Left kidney (tissue), 2 donors: Measurements from ENCODE around the gene LRRC7. TPM values are rescaled to one million over a fixed set of nuclear protein-coding genes. Genes with fewer than 3 reads are reported as not detected.
A peak's percentile ranks its signal among the peaks of the same experiment; 100 is the strongest.

ENCODE experiments used
- DNase-seq: peaks from one replicate; pipeline ENCODE4 v3.0.0-alpha.2; 2013
- polyA plus RNA-seq: library from polyadenylated mRNA; unstranded; fragments of 120-200 nt; gene quantifications from one replicate; pipeline ENCODE4 v1.2.1, GENCODE V29; 2013; ENCODE audit not compliant: insufficient read length

Gene LRRC7
- polyA plus RNA-seq, 1 donor = 14.2 TPM

DNA sequence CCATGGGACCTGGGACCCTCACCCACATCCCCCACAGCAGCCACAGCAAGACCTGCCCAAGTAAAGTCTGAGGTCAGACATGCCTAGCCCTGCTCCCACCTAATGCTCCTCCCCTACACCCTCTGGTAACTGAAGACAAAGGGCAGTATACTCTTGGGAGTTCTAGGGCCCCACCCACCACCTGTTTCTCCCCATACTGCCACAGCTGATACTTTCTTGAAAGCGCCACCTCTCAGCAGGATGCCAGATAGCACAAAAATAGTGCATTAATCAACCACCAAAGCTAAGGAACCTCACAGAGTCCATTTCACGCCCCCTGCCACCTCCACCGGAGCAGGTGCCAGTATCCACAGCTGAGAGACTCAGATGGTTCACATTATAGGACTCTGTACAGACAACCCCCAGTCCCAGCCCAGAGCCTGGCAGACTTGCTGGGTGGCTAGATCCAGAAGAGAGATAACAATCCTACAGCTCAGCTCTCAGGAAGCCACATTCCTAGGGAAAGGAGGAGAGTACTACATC is 399.6 kb downstream of the LRRC7 start:
- no peak for DNase-seq

DNA sequence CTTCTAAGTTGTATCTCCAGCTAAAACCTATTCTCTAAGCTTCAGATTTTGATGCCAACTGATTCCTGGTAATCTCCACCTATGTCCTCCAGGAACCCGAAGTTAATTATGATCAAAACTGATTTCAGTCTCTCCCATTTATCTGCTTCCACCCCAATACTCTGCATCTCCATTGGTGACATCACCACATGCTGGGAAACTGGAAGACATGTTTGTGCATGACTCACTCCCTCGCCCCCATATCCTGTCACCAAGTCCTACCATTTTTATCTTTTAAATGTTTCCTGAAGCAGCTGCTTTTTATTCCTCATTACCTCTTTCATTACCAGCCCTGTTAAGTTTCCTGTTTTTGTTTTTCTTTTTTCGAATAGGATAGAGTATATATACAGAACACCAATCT is 409.2 kb downstream of the LRRC7 start:
- DNase-seq = no peak

DNA sequence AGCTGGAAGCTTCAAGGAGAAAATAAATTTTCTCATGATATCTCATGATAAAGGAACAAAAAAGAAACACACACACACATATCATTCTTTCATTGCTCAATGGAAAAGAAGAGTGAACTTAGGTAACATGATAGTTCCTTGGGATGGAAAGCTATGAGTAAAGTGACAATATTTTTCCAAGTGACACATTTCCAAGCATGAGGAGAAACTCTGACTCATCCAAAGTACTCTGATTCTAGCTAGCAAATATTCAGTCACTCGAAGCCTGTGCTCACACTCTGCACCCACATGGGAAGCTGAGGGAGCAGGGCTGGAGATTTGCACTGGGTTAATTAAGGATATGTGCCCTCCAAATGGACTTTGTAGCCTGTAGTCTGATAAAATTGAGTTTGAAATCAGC is 415.3 kb downstream of the LRRC7 start:
- no peak for DNase-seq

- no peak for DNase-seq
These were observed 417.7 kb downstream of the LRRC7 start for GRCh38 chr1:69985376-69985775.

DNA sequence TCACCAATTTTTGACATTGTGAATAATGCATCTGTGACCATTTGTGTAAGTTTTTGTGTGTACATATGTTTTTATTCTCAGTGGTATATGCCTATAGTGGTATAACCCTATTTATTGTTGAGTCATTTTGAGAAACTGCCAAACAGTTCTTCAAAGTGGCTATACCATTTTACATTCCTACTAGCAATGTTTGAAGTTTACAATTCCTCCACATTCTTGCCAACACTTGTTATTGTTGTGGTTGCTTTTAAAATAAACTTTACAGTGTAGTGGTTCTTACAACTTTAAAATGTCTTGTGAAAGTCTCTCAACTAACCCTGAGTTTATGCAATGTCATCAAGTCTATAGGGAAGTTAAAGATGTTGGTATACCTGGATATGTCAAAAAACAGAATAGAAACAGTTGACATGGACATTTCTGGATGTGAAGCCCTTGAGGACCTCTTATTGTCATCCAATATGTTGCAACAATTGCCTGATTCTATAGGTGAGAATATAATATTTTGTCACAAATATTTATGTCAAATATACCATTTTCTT is 418.2 kb downstream of the LRRC7 start:
- DNase-seq = no peak

DNA sequence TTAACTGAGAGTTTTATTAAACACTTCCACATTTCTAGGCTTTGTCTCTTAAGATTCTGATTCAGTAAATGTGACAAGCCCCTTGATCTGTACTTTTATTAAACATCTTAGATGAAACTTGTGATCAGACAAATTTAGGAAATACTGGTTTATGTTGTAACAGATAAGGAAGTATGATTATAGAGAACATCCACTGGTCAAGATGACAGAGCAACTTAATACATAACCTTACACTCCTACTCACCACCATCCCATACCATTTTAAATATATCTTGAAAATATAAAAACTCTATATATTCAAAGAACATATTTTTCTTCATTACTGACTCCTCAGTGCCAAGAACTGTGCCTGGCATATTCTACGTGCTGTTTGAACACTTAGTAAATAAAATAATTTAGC is 420.2 kb downstream of the LRRC7 start:
- no peak for DNase-seq

- no peak for DNase-seq
These were observed 423.9 kb downstream of the LRRC7 start for GRCh38 chr1:69991644-69992043.

DNA sequence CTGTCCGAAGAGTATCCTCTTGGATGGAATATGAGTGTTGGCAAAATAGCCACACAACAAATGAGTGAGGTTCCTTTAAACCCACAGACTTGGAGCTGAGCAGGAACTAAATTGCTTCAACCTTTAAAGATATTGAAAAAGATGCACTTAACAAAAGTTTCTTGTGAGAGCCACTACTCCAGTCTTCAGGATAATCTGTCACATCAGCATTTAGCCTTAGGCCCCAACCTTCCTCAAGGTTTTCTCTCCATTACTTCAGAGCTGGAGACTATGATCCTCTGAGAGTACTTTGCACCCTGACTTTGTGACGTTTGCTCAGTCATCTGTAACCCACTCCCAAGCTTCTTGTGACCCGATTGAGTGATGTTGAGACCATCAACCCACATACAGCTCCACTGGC is 424.9 kb downstream of the LRRC7 start:
- no peak for DNase-seq

GRCh38 chr1:69993810-69994209 is 426.1 kb downstream of the LRRC7 start:
- peak; percentile 17 for DNase-seq

DNA sequence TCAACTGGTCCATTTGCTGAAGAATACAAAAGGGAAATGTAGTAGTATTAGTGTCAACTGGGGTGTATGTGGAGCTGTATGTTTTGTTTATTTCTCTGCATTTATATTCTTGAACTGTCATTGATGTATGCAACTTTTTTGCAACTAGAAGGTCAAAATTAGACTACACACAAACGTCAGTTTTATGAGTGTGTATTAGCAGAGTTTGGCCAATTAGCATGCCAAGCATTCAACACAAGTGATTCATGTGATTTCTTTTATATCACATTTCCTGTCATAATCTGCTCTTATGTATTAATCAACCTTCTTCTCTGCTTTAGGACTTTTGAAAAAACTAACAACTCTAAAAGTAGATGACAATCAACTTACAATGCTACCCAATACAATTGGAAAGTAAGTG is 426.5 kb downstream of the LRRC7 start:
- DNase-seq = no peak

GRCh38 chr1:69998847-69999246 is 431.1 kb downstream of the LRRC7 start:
- no peak for DNase-seq

DNA sequence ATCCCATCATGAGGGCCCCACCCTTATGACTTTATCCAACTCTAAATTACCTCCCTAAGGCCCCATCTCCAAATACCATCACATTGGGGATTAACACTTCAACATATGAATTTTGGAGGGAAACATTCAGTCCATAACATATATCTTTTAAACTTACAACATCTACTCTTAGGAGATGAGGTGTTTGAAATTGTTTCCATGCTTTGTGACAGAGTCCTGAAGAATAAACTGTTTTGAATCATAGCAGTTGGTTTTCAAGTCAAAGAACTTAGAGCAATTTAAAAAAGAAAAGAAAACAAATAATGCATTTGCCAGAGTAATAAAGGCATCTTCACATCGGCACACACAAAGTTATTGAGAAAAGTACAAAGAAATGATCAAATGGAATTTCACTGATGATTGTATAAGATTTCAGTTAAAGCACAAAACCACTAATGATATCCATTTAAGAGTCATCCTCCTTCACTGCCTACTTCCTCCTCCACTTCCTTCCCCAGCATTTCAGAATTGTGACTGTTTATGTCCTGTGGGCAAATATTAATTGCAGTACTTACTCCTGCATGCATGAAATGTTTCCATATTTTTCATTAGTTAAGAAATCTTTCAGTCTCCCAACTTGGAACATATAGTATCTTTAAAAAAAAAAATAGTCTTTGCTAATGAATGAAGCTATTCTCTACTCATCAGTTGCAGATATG is 435.6 kb downstream of the LRRC7 start:
- no peak for DNase-seq

DNA sequence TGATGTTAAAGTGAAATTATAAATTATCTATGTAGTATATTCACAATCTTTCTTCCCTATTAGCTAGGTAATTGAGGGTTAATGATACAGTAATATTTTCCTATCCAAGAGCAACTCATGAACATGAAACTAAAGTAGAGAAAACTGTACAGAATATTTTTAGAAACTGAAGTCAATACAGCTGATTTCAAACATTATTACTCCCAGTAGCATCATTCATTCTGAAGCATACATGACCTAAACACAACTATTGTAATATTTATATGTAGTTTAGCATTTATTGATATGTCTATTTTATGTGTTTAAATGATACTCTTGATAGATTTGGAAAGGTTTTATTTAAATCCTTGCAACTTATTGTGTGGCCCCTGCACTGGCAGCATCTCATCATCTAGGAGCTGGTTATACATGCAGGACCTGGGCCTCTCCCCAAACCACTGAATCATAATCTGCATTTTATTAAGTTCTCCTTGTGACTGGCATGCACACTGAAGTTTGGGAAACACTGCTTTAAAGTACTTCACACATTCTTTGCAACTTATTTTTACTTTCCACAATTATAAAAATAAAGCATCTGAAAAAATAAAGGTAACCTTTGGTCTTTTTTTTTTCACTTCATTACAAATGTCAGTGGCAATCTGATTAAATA is 437.8 kb downstream of the LRRC7 start:
- no peak for DNase-seq

GRCh38 chr1:70008660-70009059 is 440.9 kb downstream of the LRRC7 start:
- no peak for DNase-seq

GRCh38 chr1:70017770-70018169 is 450.0 kb downstream of the LRRC7 start:
- DNase-seq = no peak

- no peak for DNase-seq
These were observed 456.6 kb downstream of the LRRC7 start for GRCh38 chr1:70024272-70024671.

GRCh38 chr1:70025052-70025451 is 457.3 kb downstream of the LRRC7 start:
- DNase-seq = no peak

DNA sequence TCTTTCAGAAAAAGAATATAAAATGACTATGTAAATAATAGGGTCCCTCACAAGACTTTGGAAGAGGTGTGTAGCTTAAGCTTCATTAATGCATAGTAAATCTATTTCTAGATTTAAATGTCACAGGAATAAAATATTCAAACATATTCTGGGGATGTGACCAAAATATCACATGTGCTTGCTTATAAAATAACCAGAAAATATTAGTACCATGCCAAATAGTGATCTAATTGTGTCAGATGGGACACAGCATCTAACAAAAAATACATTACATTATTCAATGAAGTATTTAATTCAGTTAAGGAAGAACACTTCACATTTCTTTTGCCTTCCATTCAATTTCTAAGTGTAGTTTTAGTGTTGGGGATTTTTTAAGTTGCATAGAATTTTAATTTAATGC is 458.1 kb downstream of the LRRC7 start:
- no peak for DNase-seq

GRCh38 chr1:70033266-70033873 is 465.6 kb downstream of the LRRC7 start:
- DNase-seq = no peak

DNA sequence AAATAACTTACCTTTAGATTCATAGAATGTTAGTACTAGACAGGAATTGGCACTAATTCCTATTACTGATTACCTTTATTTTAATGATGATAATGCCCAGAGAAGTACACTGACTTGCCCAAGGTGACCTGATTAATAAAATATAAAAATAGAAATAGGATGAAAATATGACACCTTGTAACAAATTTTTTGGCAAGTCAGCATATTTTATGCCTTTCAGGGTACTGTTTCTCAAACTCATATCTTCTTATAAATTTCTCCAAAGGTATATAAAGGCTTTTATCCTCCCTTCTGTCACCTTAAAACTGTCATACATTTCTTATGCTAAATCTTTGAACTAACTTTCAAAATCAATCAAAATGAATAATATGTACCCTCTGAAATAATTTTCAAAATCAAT is 466.2 kb downstream of the LRRC7 start:
- DNase-seq = no peak

DNA sequence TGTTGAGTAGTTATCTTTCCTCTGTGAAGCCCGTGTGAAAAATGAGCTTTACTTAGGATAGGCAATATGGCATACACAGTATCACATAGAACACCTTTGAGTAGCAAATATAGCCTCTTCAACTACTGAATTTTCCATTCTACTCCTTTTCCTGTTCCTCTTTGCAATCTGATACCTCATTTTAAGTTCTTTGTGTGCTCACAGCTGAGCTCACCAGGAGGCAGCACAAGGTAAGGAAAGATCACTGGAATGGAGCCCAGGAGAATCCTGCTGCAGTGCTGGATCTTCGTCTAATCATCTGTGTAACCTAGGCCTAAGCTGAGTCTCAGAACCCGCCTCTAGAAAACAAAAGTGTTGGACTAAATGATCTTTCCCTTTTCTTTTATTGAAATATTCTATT is 466.7 kb downstream of the LRRC7 start:
- peak; percentile 10 for DNase-seq

DNA sequence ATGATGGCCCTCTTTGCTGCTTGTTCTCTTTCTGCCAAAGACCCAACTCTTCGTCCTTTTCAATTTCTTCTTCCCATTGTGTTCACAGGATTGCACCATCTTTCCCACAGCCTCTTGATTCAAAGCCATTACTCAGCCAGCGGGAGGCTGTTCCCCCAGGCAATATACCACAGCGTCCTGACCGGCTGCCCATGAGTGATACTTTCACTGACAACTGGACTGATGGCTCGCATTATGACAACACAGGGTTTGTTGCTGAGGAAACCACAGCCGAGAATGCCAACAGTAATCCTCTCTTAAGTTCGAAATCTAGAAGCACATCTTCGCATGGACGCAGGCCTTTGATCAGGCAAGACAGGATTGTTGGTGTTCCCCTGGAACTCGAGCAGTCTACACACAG is 470.3 kb downstream of the LRRC7 start:
- no peak for DNase-seq

DNA sequence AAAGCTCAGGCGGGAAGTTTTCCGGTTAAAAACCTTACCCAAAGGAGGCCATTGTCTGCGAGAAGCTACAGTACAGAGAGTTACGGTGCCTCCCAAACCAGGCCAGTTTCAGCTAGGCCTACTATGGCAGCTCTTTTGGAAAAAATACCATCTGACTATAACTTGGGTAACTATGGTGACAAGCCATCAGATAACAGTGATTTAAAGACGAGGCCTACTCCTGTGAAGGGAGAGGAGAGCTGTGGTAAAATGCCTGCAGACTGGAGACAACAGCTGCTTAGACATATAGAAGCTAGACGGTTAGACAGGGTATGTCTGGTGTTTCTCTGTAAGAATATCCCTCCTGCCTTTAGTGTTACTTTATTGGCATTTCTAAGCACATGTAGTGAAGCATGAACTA is 471.8 kb downstream of the LRRC7 start:
- DNase-seq = no peak
